ENCODE results near the gene ZMYND8.
"Not testable (repeated sequence)": the region's sequence is repeated elsewhere in the genome, so short reads cannot be mapped to it uniquely, and the experiment has no call there.

Gene ZMYND8

GRCh38 chr20:47317127-47317895, 39.2 kb downstream of the ZMYND8 start:
- TF ChIP-seq JUND (IDR thresholded peaks at IDR 0.05; ENCODE audit: low read depth), result no peak
- in situ Hi-C loops (cut with HindIII; ENCODE audit: low pct_unique_long_range_greater_than_20kb, low sequenced_read_pairs), result no loop called here
- DNase-seq (ENCODE audit: low read depth in 1 of 2, low spot score in 1 of 2), result peak in 1 of 2 experiments; percentile 36

DNA sequence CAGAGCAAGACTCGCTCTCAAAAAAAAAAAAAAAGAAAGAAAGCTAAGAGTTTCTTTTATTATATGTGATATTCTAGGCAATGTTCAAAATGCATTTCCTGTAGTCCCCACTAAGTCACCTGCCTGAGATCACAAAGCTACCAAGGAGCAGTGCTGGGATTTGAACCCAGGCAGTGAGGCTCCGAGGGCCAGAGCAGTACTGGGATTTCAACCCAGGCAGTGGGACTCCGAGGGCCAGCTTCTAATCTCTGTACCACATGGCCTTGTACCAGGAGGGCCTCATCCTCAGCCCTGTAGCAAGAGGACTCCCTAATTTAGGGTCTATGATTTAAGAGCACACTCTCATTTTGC, 39.7 kb downstream of the ZMYND8 start:
- DNase-seq (ENCODE audit: low read depth in 1 of 2, low spot score in 1 of 2), result no peak
- TF ChIP-seq JUND (IDR thresholded peaks at IDR 0.05; ENCODE audit: low read depth), result no peak
- in situ Hi-C loops (cut with HindIII; ENCODE audit: low pct_unique_long_range_greater_than_20kb, low sequenced_read_pairs), result no loop called here

DNA sequence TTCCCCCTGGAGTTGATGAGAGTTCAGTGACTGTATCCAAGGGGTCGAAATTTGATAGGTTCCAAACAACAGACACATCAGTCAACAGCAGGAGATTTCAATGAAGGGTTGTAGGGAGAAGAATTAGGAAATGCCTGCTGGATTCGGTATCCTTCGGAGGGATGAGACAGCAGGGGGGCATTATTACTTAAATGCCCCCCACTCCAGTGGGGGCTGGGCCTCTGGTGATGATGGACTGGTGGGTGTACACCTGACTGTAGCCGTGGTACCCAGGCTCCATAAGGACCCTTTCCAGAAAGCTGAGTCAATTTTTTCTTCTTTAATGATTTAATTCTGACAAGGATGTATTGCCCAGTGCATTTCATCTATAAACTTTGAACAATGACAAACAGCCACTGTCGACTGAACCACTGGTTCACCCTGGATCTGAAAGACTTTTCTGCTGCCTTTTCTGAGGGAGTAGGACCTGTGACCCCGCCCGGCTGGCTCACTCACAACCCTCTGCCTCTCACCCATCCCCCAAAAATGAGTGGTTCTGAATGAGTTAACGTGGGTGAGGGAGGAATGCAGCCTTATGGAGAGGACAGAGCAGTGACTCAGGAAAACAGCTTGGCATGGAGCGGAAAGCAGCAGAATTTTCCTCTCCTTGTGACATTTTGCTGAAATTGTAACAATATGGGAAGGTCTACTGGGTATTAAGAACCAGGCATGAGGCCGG, 41.0 kb downstream of the ZMYND8 start:
- no peak for DNase-seq (ENCODE audit: low read depth in 1 of 2, low spot score in 1 of 2)
- no peak for TF ChIP-seq JUND (IDR thresholded peaks at IDR 0.05; ENCODE audit: low read depth)
- in situ Hi-C loops (cut with HindIII; ENCODE audit: low pct_unique_long_range_greater_than_20kb, low sequenced_read_pairs), result no loop called here

DNA sequence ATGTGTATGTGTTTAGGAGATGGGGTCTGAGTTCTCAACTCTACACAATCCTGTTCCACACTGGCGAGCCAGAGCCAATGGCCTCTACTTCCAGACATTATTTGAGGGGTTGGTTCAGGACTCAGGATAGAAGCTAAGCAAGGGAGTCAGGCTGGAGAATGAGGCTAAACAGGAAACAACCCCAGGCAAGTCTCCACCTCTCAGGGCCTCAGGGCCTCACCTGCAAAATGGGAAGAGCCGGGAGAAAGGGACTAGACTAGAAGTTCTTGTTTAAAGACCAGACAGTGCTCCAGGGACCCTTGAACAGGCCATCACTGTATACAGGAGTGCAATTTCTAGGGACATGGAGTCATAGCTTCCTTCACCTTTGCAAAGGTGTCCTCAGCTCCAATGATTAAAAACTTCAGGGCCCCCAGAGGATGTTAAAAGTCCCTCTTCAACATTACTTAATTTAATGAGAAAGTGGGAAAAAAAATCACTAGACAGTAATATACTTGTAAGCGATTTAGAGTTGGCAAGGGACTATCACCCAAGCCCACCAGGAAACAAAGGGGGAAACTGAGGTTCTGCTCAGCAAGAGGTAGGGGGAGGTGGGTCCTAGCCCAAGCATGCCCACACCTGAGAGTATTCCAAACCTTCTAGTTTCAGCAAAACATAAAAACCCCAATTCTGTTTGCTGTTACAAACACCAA, 41.7 kb downstream of the ZMYND8 start:
- DNase-seq (ENCODE audit: low read depth in 1 of 2, low spot score in 1 of 2), result peak in 1 of 2 experiments; percentile 42
- in situ Hi-C loops (cut with HindIII; ENCODE audit: low pct_unique_long_range_greater_than_20kb, low sequenced_read_pairs), result no loop called here
- TF ChIP-seq JUND (IDR thresholded peaks at IDR 0.05; ENCODE audit: low read depth), result no peak

DNA sequence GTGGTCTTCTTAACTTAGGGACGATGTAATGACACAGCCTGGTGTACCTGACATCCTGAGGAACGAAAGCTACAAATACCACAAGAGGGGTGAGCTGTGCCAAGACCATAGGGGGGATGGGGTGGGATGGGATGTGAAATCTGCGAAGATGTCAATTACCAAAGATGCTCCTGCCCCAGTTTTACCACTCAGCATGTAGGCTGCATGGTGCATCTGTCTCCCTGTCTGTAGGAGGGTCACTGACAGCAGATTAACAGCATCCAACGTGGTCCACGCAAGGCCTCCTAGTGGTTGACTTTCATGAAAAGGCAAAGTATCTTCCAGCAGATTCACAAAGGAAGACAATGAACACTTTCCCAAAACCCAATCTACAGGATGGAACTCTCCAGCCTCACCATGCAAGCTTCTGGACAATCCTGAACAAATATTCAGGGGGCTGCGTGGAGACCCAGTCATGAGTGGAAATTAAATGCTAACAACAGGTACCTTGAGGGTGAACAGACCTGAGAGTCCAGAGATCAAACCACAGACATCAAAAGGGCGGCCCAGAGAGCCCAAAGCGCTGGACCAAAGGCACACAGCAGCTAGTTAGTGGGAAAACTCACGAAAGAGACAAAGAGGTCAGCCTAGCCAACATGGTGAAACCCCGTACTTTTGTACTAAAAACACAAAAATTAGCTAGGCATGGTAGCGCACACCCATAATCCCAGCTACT, 44.4 kb downstream of the ZMYND8 start:
- no peak for DNase-seq (ENCODE audit: low read depth in 1 of 2, low spot score in 1 of 2)
- in situ Hi-C loops (cut with HindIII; ENCODE audit: low pct_unique_long_range_greater_than_20kb, low sequenced_read_pairs), result no loop called here
- TF ChIP-seq JUND (IDR thresholded peaks at IDR 0.05; ENCODE audit: low read depth), result no peak

GRCh38 chr20:47311211-47311610, 45.3 kb downstream of the ZMYND8 start:
- in situ Hi-C loops (cut with HindIII; ENCODE audit: low pct_unique_long_range_greater_than_20kb, low sequenced_read_pairs), result no loop called here
- DNase-seq (ENCODE audit: low read depth in 1 of 2, low spot score in 1 of 2), result no peak
- TF ChIP-seq JUND (IDR thresholded peaks at IDR 0.05; ENCODE audit: low read depth), result no peak

- TF ChIP-seq JUND (IDR thresholded peaks at IDR 0.05; ENCODE audit: low read depth), result no peak
- in situ Hi-C loops (cut with HindIII; ENCODE audit: low pct_unique_long_range_greater_than_20kb, low sequenced_read_pairs), result no loop called here
Observed at GRCh38 chr20:47310729-47311128, 45.8 kb downstream of the ZMYND8 start.

DNA sequence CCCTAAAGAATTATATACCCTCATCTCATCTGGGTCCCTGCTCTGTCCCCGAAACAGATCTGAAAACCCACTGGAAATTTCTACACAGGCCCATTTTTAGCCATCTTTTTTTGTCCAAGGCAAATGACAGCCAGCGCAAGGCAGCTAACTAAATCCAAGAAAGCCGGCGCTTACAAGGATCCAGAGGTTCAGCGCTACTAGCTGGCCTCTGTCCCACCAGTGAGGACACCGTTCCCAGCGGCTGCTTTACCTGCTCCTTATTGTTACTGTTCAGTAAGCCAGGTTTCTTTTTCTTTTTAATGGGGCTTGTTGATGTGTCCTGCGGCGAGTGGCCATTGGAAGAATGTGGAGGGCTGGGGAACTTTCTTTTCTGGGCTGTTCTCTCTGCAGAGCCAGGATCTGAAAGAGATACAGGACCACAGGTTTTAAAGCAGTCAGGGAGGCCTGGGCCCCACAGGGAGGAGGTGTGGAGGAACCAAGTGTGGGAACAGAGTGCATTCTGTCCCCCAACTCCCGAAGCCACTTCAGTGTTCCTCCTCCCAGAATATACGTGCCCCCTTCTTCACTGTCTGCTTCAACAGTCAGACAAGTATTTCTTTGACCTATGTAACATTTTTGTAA, 46.6 kb downstream of the ZMYND8 start:
- in situ Hi-C loops (cut with HindIII; ENCODE audit: low pct_unique_long_range_greater_than_20kb, low sequenced_read_pairs), result no loop called here
- no peak for TF ChIP-seq JUND (IDR thresholded peaks at IDR 0.05; ENCODE audit: low read depth)

More at GRCh38 chr20:47310729-47311128, 45.8 kb downstream of the ZMYND8 start:
- DNase-seq (ENCODE audit: low read depth in 1 of 2, low spot score in 1 of 2), result no peak

GRCh38 chr20:47309394-47309793, 47.1 kb downstream of the ZMYND8 start:
- in situ Hi-C loops (cut with HindIII; ENCODE audit: low pct_unique_long_range_greater_than_20kb, low sequenced_read_pairs), result no loop called here

More for the DNA sequence above, 46.6 kb downstream of the ZMYND8 start:
- DNase-seq (ENCODE audit: low read depth in 1 of 2, low spot score in 1 of 2), result no peak

GRCh38 chr20:47307569-47307968, 48.9 kb downstream of the ZMYND8 start:
- DNase-seq (ENCODE audit: low read depth in 1 of 2, low spot score in 1 of 2); in situ Hi-C loops (cut with HindIII; ENCODE audit: low pct_unique_long_range_greater_than_20kb, low sequenced_read_pairs): not testable (repeated sequence)

More at GRCh38 chr20:47309394-47309793, 47.1 kb downstream of the ZMYND8 start:
- no peak for DNase-seq (ENCODE audit: low read depth in 1 of 2, low spot score in 1 of 2)
- TF ChIP-seq JUND (IDR thresholded peaks at IDR 0.05; ENCODE audit: low read depth), result no peak

- in situ Hi-C loops (cut with HindIII; ENCODE audit: low pct_unique_long_range_greater_than_20kb, low sequenced_read_pairs), result no loop called here
- DNase-seq (ENCODE audit: low read depth in 1 of 2, low spot score in 1 of 2), result no peak
- TF ChIP-seq JUND (IDR thresholded peaks at IDR 0.05; ENCODE audit: low read depth), result no peak
Observed at GRCh38 chr20:47306755-47307370, 49.6 kb downstream of the ZMYND8 start.

GRCh38 chr20:47306095-47306494, 50.4 kb downstream of the ZMYND8 start:
- DNase-seq (ENCODE audit: low read depth in 1 of 2, low spot score in 1 of 2), result no peak
- no peak for TF ChIP-seq JUND (IDR thresholded peaks at IDR 0.05; ENCODE audit: low read depth)
- in situ Hi-C loops (cut with HindIII; ENCODE audit: low pct_unique_long_range_greater_than_20kb, low sequenced_read_pairs), result no loop called here
